ENCODE measurements around the gene UBE2D4. TPM values are rescaled to one million over a fixed set of nuclear protein-coding genes. Genes with fewer than 3 reads are reported as not detected.
A peak's percentile ranks its signal among the peaks of the same experiment; 100 is the strongest.

UBE2D4 gene
- total RNA-seq (10 to 100 TPM; 15.2 to 16.2 TPM), polyA plus RNA-seq (13.9 TPM)

DNA sequence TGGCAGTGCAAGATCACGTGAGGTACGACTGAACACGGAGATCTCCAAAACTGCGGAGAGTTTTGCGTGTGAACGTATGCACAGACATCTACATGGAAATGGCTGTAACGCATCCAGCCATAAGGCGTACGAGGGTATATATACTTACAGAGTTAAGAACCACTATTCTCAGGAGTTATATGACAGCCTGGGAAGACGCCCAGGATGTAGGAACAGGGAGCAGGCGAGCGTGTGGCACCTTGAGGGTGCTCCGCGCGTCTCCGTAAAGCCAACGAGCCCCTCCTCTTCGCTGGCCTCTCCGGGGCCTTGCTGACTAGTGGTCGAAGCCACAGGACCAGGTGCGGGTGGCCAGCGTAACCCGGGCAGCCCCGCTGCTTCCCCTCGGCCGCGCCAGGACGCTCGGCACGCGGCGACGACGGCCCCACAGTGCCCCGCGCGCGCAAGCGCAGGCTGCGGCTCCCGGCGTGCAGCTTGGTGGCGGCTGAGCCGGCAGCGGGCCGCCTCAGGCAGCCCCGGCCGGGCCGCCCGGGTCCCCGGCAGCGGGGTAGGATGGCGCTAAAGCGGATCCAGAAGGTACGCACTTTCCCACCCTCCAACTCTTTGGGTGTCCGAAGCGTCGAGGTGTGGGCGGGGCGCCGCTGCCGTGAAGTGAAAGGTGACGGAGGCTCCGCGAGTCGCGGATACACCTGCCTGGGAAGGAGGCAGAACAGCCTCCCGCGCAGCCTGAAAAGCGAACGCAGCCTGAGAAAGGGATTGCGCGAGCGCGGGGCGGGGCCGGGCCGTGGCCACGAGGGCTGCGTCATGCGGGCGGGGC is at the start of gene UBE2D4:
TSS of gene UBE2D4 (plus strand) at position 453 of the 814 bp plus-strand sequence. CDS start at position 550, 97 bp downstream.
- Histone ChIP-seq H3K27me3 (ENCODE audit: insufficient read depth, low read length, poor library complexity, severe bottlenecking) (no peaks in the 10 kb centered on the region), H3K36me3 (ENCODE audit: insufficient read depth, low read length) (no peaks in the 10 kb centered on the region), H3K4me3 (ENCODE audit: low read length) (peak within 1 kb of the TSS; percentile 72), H3K9me3 (ENCODE audit: low read length) (no peaks in the 10 kb centered on the region), H3K4me1 (ENCODE audit: insufficient read depth, low read length) (peaks cover 25% of the 10 kb centered on the region), H3K27ac (ENCODE audit: low read depth, low read length) (peak within 1 kb of the TSS; percentile 92)
- peak; percentile 79 to 92 (median 86) for DNase-seq
- ChIA-PET POLR2A (interaction anchor here (1.6 kb wide), 3 partner anchors 19 to 960 kb away, joined by 3 to 10 read pairs (median 7); partner anchors contain the start of genes MRPS24, PURB and URGCP), CTCF (interaction anchor here (1.2 kb wide), 1 partner anchor 13 kb away, joined by 3 read pairs; no protein-coding TSS in a partner anchor)
- Mint-ChIP-seq H3K4me1 (peaks cover 21 to 42% (median 34%) of the 10 kb centered on the region in 3 donors), H3K27ac (peak within 1 kb of the TSS; percentile 87 to 98 (median 96)), H3K4me3 (peak within 1 kb of the TSS; percentile 89 to 99 (median 92)), H3K27me3 (no peaks in the 10 kb centered on the region), H3K9me3 (no peaks in the 10 kb centered on the region), H3K36me3 (peaks cover 0 to 4% (median 3%) of the 10 kb centered on the region in 3 donors)

- Histone ChIP-seq H3K9me3 (ENCODE audit: low read length) (no peaks in the 10 kb centered on the region), H3K27ac (ENCODE audit: low read depth, low read length) (no peak overlapping the region), H3K27me3 (ENCODE audit: insufficient read depth, low read length, poor library complexity, severe bottlenecking) (no peaks in the 10 kb centered on the region), H3K4me3 (ENCODE audit: low read length) (no peak overlapping the region), H3K36me3 (ENCODE audit: insufficient read depth, low read length) (peaks cover 34% of the 10 kb centered on the region), H3K4me1 (ENCODE audit: insufficient read depth, low read length) (no peaks in the 10 kb centered on the region)
- Mint-ChIP-seq H3K27ac (peak overlapping the region in 1 of 8 donors; percentile 92), H3K36me3 (peaks cover 4 to 69% (median 23%) of the 10 kb centered on the region in 3 donors), H3K27me3 (no peaks in the 10 kb centered on the region), H3K4me1 (no peaks in the 10 kb centered on the region), H3K4me3 (no peak overlapping the region), H3K9me3 (no peaks in the 10 kb centered on the region)
- no peak for DNase-seq
- ChIA-PET POLR2A (no interaction called here), CTCF (no interaction called here)
Measured at GRCh38 chr7:43876976-43877745, 49.1 kb upstream of the UBE2D4 start.

GRCh38 chr7:43877968-43878864 is 48.0 kb upstream of the UBE2D4 start:
- no peaks in the 10 kb centered on the region for H3K4me1 Mint-ChIP-seq
- no peaks in the 10 kb centered on the region for H3K27me3 Mint-ChIP-seq
- CTCF ChIA-PET, result no interaction called here
- no peaks in the 10 kb centered on the region for H3K4me1 ChIP-seq (ENCODE audit: insufficient read depth, low read length)
- H3K36me3 Mint-ChIP-seq, result peaks cover 4 to 73% (median 25%) of the 10 kb centered on the region in 3 donors
- H3K9me3 Mint-ChIP-seq, result no peaks in the 10 kb centered on the region
- no peak for DNase-seq
- H3K9me3 ChIP-seq (ENCODE audit: low read length), result no peaks in the 10 kb centered on the region
- H3K4me3 ChIP-seq (ENCODE audit: low read length), result no peak overlapping the region
- H3K27ac Mint-ChIP-seq, result no peak overlapping the region
- no peaks in the 10 kb centered on the region for H3K27me3 ChIP-seq (ENCODE audit: insufficient read depth, low read length, poor library complexity, severe bottlenecking)
- no peak overlapping the region for H3K4me3 Mint-ChIP-seq
- POLR2A ChIA-PET, result no interaction called here
- H3K36me3 ChIP-seq (ENCODE audit: insufficient read depth, low read length), result peaks cover 34% of the 10 kb centered on the region
- H3K27ac ChIP-seq (ENCODE audit: low read depth, low read length), result no peak overlapping the region

DNA sequence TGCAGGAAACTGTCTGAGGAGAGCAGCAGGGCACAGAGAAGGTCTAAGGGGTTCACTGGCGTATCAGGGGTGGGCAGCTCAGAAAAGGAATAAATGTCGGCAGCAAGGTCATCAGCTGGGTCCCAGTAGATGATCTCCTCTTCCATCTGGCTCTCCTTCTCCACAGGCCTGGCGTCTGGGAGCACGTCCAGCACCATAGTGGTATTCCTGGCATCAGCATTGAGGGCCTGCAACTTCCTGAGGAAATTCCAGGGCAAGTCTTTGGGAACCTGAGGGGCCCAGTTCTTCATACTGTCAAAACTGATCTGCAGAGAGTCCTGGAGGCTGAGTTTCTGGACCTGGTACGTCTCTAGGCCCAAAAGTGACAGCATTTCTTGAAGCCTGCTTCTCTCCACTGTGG is 47.4 kb upstream of the UBE2D4 start:
- peaks cover 4 to 78% (median 28%) of the 10 kb centered on the region in 3 donors for H3K36me3 Mint-ChIP-seq
- no peaks in the 10 kb centered on the region for H3K9me3 Mint-ChIP-seq
- no peak overlapping the region for H3K4me3 Mint-ChIP-seq
- Histone ChIP-seq H3K36me3 (ENCODE audit: insufficient read depth, low read length) (peaks cover 34% of the 10 kb centered on the region), H3K4me1 (ENCODE audit: insufficient read depth, low read length) (no peaks in the 10 kb centered on the region), H3K9me3 (ENCODE audit: low read length) (no peaks in the 10 kb centered on the region), H3K27me3 (ENCODE audit: insufficient read depth, low read length, poor library complexity, severe bottlenecking) (no peaks in the 10 kb centered on the region), H3K4me3 (ENCODE audit: low read length) (no peak overlapping the region), H3K27ac (ENCODE audit: low read depth, low read length) (no peak overlapping the region)
- H3K4me1 Mint-ChIP-seq, result no peaks in the 10 kb centered on the region
- DNase-seq, result no peak
- no peaks in the 10 kb centered on the region for H3K27me3 Mint-ChIP-seq
- CTCF ChIA-PET, result no interaction called here
- H3K27ac Mint-ChIP-seq, result peak overlapping the region in 2 of 8 donors; percentile 61 to 74
- POLR2A ChIA-PET, result no interaction called here

- no peaks in the 10 kb centered on the region for H3K4me1 ChIP-seq (ENCODE audit: insufficient read depth, low read length)
- Mint-ChIP-seq H3K27me3 (no peaks in the 10 kb centered on the region), H3K36me3 (peaks cover 4 to 84% (median 28%) of the 10 kb centered on the region in 3 donors), H3K4me3 (no peak overlapping the region), H3K9me3 (no peaks in the 10 kb centered on the region), H3K4me1 (no peaks in the 10 kb centered on the region), H3K27ac (no peak overlapping the region)
- H3K27ac ChIP-seq (ENCODE audit: low read depth, low read length), result no peak overlapping the region
- peaks cover 34% of the 10 kb centered on the region for H3K36me3 ChIP-seq (ENCODE audit: insufficient read depth, low read length)
- ChIA-PET POLR2A (interaction anchor here (0.6 kb wide), 1 partner anchor 20 kb away, joined by 3 read pairs; no protein-coding TSS in a partner anchor), CTCF (no interaction called here)
- DNase-seq, result no peak
- H3K9me3 ChIP-seq (ENCODE audit: low read length), result no peaks in the 10 kb centered on the region
- no peak overlapping the region for H3K4me3 ChIP-seq (ENCODE audit: low read length)
- no peaks in the 10 kb centered on the region for H3K27me3 ChIP-seq (ENCODE audit: insufficient read depth, low read length, poor library complexity, severe bottlenecking)
Measured at GRCh38 chr7:43879477-43879876, 46.8 kb upstream of the UBE2D4 start.

DNA sequence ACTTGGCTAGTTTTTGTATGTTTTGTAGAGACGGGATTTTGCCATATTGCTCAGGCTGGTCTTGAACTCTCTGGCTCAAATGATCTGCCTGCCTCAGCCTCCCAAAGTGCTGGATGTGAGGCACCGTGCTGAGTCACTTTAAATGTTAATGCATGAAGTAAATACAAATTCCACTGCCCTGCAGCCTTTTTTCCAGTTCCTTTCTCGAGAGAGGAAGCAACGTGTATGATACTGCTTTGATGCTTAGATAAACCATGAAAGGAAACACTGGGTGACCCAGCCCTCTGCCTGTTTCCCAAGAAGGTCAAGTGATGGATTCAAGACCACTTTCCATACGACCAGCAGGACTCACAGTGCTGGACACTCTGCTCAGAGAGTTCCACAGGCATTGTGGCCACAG is 45.6 kb upstream of the UBE2D4 start:
- CTCF ChIA-PET, result no interaction called here

GRCh38 chr7:43884209-43884608 is 42.0 kb upstream of the UBE2D4 start:
- H3K36me3 ChIP-seq (ENCODE audit: insufficient read depth, low read length), result peaks cover 20% of the 10 kb centered on the region
- no peak for DNase-seq
- H3K27me3 Mint-ChIP-seq, result no peaks in the 10 kb centered on the region
- H3K27ac Mint-ChIP-seq, result peak overlapping the region in 3 of 8 donors; percentile 6 to 81 (median 46)
- peaks cover 0 to 61% (median 18%) of the 10 kb centered on the region in 3 donors for H3K36me3 Mint-ChIP-seq
- CTCF ChIA-PET, result interaction anchor here (0.5 kb wide), 1 partner anchor 45 kb away, joined by 3 read pairs; no protein-coding TSS in a partner anchor
- H3K4me1 ChIP-seq (ENCODE audit: insufficient read depth, low read length), result no peaks in the 10 kb centered on the region
- POLR2A ChIA-PET, result no interaction called here
- peaks cover 8 to 9% (median 9%) of the 10 kb centered on the region in 3 donors for H3K4me1 Mint-ChIP-seq
- H3K9me3 ChIP-seq (ENCODE audit: low read length), result no peaks in the 10 kb centered on the region
- H3K4me3 Mint-ChIP-seq, result no peak overlapping the region
- no peaks in the 10 kb centered on the region for H3K9me3 Mint-ChIP-seq
- H3K27ac ChIP-seq (ENCODE audit: low read depth, low read length), result no peak overlapping the region
- H3K27me3 ChIP-seq (ENCODE audit: insufficient read depth, low read length, poor library complexity, severe bottlenecking), result no peaks in the 10 kb centered on the region
- H3K4me3 ChIP-seq (ENCODE audit: low read length), result no peak overlapping the region

More for the DNA sequence above, 45.6 kb upstream of the UBE2D4 start:
- H3K36me3 Mint-ChIP-seq, result peaks cover 4 to 87% (median 28%) of the 10 kb centered on the region in 3 donors
- Histone ChIP-seq H3K9me3 (ENCODE audit: low read length) (no peaks in the 10 kb centered on the region), H3K27ac (ENCODE audit: low read depth, low read length) (no peak overlapping the region), H3K27me3 (ENCODE audit: insufficient read depth, low read length, poor library complexity, severe bottlenecking) (no peaks in the 10 kb centered on the region), H3K4me3 (ENCODE audit: low read length) (no peak overlapping the region), H3K36me3 (ENCODE audit: insufficient read depth, low read length) (peaks cover 35% of the 10 kb centered on the region), H3K4me1 (ENCODE audit: insufficient read depth, low read length) (no peaks in the 10 kb centered on the region)
- H3K9me3 Mint-ChIP-seq, result no peaks in the 10 kb centered on the region
- H3K27ac Mint-ChIP-seq, result no peak overlapping the region
- POLR2A ChIA-PET, result interaction anchor here (0.6 kb wide), 1 partner anchor 751 kb away, joined by 3 read pairs; no protein-coding TSS in a partner anchor
- H3K4me3 Mint-ChIP-seq, result no peak overlapping the region
- no peaks in the 10 kb centered on the region for H3K4me1 Mint-ChIP-seq
- no peaks in the 10 kb centered on the region for H3K27me3 Mint-ChIP-seq
- DNase-seq, result no peak

Data from CD8-positive, alpha-beta memory T cell (primary cell).